ENCODE measurements around the gene FMNL1.
A peak's percentile ranks its signal among the peaks of the same experiment; 100 is the strongest.

The FMNL1 gene

DNA sequence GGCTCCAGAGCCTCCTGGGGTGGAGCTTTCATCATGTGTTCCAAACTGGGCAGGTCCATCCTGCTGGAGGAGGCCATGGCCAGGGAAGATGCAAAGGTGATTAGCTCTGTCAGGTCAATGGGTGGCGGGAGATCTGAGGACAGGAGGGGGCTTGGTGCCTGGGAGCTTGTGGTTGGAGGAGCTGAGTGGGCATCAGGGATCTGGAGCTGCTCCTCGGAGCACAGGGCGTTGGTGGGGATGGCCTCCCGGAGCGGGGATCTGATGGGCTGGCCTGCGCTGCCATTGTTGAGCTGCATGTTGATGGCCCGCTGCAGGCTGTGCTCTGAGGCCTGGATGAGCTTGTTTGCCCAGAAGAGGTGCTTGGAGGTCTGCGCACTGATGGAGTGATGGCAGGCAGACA is 33.7 kb downstream of the FMNL1 start:
- Histone ChIP-seq H3K36me3 (ENCODE audit: insufficient read depth, low read length) (no peaks in the 10 kb centered on the region), H3K9me3 (ENCODE audit: control insufficient read depth, insufficient read depth, low read length) (no peaks in the 10 kb centered on the region), H3K4me1 (ENCODE audit: insufficient read depth, low read length) (peaks cover 5% of the 10 kb centered on the region), H3K9ac (ENCODE audit: low read depth, low read length) (no peak overlapping the region)

DNA sequence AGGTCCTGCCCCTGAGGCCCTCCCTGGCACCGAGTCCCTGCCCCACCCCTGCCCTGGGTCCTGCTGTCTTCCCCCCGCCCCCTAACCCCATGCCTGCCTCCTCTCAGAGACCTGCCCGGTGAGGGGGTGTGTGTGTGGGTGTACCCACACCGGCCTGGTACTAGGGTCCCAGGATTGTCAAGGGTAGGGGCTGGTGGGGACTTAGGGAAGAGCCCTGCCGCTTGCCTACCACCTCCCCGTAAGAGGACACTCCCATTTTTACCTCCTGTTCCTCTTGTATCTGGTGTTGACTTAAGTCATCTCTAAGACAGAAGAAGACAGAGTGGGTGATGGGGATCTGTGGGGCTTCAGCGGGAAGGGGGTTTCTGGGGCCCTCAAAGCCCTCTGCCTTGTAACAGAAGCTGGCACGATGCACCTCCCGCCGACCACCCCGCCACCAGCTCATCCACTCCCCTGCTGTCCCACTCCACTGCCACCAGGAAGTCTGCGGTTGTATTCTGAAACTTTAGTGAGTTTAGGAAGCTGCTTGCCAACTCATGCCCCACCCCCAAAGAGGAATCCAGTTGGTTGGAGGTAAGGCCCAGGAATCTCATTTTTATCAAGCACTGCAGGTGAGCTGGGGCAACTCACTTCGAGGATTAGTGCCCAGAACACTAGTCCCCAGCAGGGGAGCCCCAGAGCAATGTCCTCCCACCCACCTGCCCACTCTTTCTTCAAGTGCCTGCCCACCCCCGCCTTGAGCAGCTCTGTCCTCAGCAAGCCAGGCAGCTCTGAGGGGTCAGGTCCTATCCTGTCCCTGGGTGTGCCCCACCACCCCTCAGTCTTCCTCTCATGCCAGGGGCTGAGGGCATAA is 34.7 kb downstream of the FMNL1 start:
- Histone ChIP-seq H3K36me3 (ENCODE audit: insufficient read depth, low read length) (no peaks in the 10 kb centered on the region), H3K9ac (ENCODE audit: low read depth, low read length) (no peak overlapping the region; the same call in 1 of the 2 replicates), H3K9me3 (ENCODE audit: control insufficient read depth, insufficient read depth, low read length) (no peaks in the 10 kb centered on the region), H3K4me1 (ENCODE audit: insufficient read depth, low read length) (peaks cover 7% of the 10 kb centered on the region)

- peaks cover 8% of the 10 kb centered on the region for H3K4me1 ChIP-seq (ENCODE audit: insufficient read depth, low read length)
Measured at GRCh38 chr17:45257115-45257514, 35.4 kb downstream of the FMNL1 start.

GRCh38 chr17:45258981-45259380 is 37.3 kb downstream of the FMNL1 start:
- H3K9me3 ChIP-seq (ENCODE audit: control insufficient read depth, insufficient read depth, low read length): no peaks in the 10 kb centered on the region
- peaks cover 18% of the 10 kb centered on the region for H3K4me1 ChIP-seq (ENCODE audit: insufficient read depth, low read length)
- no peaks in the 10 kb centered on the region; the same call in 1 of the 2 replicates for H3K36me3 ChIP-seq (ENCODE audit: insufficient read depth, low read length)
- H3K9ac ChIP-seq (ENCODE audit: low read depth, low read length): no peak overlapping the region

More at GRCh38 chr17:45257115-45257514, 35.4 kb downstream of the FMNL1 start:
- Histone ChIP-seq H3K36me3 (ENCODE audit: insufficient read depth, low read length) (no peaks in the 10 kb centered on the region), H3K9ac (ENCODE audit: low read depth, low read length) (no peak overlapping the region; the same call in 1 of the 2 replicates), H3K9me3 (ENCODE audit: control insufficient read depth, insufficient read depth, low read length) (no peaks in the 10 kb centered on the region)

DNA sequence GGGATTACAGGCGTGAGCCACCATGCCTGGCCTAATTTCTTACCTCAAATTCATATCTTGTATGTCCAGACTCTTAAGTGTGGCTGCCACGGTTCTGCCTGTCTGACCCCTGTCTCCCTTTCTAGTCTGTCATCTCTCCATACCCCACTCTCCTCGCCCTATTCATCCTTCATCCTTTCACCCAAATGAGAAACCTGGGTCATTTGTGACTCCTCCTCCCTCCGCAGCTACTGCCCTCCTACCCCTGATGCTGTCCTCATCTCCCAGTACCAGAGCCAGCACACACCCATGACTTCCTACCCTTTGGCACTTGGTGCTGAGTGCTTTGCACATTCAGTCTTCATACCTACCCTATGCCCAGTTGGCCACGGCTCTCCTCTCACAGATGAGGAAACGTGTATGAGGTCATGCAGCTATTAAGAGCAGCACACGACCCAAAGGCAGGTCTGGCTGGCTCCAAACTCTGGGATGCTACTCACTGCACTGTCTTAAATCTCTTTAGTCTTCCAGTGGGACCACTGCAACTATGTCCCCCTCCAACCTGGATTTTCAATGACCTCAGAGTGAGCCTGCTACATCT is 38.6 kb downstream of the FMNL1 start:
- Histone ChIP-seq H3K9me3 (ENCODE audit: control insufficient read depth, insufficient read depth, low read length) (no peaks in the 10 kb centered on the region), H3K36me3 (ENCODE audit: insufficient read depth, low read length) (no peaks in the 10 kb centered on the region; the same call in 1 of the 2 replicates), H3K4me1 (ENCODE audit: insufficient read depth, low read length) (peaks cover 18% of the 10 kb centered on the region), H3K9ac (ENCODE audit: low read depth, low read length) (no peak overlapping the region)

DNA sequence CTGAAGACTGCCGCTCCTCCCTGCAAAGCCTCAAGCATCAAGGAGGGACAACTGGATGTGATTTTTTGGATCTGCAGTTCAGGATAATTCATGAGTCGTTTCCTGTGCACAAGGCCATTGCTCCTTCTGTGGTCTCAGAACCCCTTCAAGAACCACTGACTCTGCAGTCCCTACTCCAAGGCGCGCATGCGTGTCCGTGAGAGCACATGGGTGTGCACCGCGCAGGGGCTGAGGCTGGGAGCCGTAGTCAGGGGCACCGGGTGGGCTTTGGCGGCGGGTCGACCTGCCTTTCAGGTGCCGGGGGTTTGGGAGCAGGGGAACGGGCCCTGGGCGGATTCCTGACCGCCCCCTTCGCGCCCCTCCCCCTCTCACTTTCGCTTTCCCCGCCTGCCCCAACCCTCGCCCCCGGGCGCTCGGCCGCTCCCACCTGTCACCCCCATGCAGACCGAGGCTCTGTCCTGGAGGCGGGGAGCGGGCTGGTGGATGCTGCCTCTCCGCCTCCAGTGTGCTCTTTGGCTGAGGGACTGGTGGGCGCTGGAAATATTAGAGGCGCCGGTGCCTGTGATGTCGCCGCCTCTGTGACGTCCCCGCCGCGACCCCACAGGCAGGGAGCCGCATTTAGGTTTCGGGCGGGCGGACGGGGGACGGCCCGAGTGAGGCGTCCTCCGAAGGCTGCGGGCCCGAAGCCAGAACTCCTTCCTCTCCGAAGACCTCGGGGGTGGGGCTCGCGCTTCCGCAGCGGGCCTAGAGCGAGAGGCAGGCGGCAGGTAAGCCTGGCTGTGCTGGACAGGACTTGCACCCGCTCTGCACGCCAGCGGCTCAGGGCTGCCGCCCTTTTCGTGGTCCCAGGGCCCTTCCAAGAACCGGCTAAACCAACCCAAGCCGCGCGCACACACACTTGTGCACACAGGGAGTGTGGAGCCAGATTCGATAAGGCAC is 40.2 kb downstream of the FMNL1 start, which contains the start of gene SPATA32:
TSS of gene SPATA32 (minus strand) at position 518 of the 939 bp plus-strand sequence. CDS start at position 440, 78 bp downstream.
- Histone ChIP-seq H3K4me1 (ENCODE audit: insufficient read depth, low read length) (peaks cover 13% of the 10 kb centered on the region; the same call in 1 of the 2 replicates), H3K9me3 (ENCODE audit: control insufficient read depth, insufficient read depth, low read length) (no peaks in the 10 kb centered on the region), H3K9ac (ENCODE audit: low read depth, low read length) (peak within 1 kb of the TSS; percentile 46), H3K36me3 (ENCODE audit: insufficient read depth, low read length) (peaks cover 8% of the 10 kb centered on the region; the same call in 1 of the 2 replicates)

GRCh38 chr17:45262516-45263476 is 41.1 kb downstream of the FMNL1 start:
- Histone ChIP-seq H3K4me1 (ENCODE audit: insufficient read depth, low read length) (peaks cover 13% of the 10 kb centered on the region; the same call in 1 of the 2 replicates), H3K9ac (ENCODE audit: low read depth, low read length) (peak overlapping the region; percentile 46), H3K9me3 (ENCODE audit: control insufficient read depth, insufficient read depth, low read length) (no peaks in the 10 kb centered on the region), H3K36me3 (ENCODE audit: insufficient read depth, low read length) (peaks cover 9% of the 10 kb centered on the region)

DNA sequence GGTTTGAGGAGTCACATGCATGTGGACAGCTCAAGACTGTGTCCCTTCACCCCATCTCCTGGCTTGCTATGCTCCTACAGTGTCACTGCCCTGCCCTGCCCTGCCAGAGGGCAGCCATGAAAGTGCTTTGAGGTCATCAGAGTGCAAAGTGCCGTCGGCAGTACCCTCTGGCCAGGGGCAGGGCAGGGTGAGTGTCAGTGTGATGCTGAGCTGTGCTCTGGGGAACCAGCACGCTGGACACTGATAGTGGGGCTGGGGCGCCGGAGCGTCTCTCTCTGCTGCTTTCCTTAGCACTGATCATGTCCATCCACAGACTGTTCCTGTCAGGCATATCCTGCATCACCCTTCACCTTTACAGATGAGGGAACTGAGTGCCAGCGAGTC is 41.8 kb downstream of the FMNL1 start:
- Histone ChIP-seq H3K9ac (ENCODE audit: low read depth, low read length) (no peak overlapping the region), H3K36me3 (ENCODE audit: insufficient read depth, low read length) (peaks cover 15% of the 10 kb centered on the region), H3K9me3 (ENCODE audit: control insufficient read depth, insufficient read depth, low read length) (no peaks in the 10 kb centered on the region), H3K4me1 (ENCODE audit: insufficient read depth, low read length) (peaks cover 13% of the 10 kb centered on the region; the same call in 1 of the 2 replicates)

GRCh38 chr17:45264430-45264829 is 42.7 kb downstream of the FMNL1 start:
- H3K9ac ChIP-seq (ENCODE audit: low read depth, low read length): no peak overlapping the region

DNA sequence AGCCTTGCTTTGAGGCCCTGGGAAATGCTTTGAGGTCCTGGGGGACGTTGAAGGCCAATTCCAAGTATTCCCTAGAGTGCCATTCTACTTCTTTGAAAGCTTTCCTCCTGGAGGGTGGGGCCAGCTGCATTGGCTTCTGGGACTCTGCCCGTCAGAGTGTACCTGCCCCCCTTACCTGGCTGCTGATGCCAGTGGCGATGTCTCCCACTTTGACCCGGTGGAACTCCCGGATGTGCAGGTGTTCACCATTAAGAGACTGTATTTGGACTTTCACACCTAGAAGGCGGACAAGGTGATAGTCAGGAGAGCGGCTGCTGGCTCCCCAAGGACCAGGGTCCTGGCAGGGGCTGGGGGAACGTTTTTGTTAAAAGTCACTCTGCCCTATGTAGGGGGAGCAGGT is 43.3 kb downstream of the FMNL1 start:
- H3K36me3 ChIP-seq (ENCODE audit: insufficient read depth, low read length): peaks cover 29% of the 10 kb centered on the region
- peaks cover 13% of the 10 kb centered on the region; the same call in 1 of the 2 replicates for H3K4me1 ChIP-seq (ENCODE audit: insufficient read depth, low read length)

More at GRCh38 chr17:45264430-45264829, 42.7 kb downstream of the FMNL1 start:
- H3K9me3 ChIP-seq (ENCODE audit: control insufficient read depth, insufficient read depth, low read length): no peaks in the 10 kb centered on the region
- peaks cover 13% of the 10 kb centered on the region; the same call in 1 of the 2 replicates for H3K4me1 ChIP-seq (ENCODE audit: insufficient read depth, low read length)
- peaks cover 23% of the 10 kb centered on the region for H3K36me3 ChIP-seq (ENCODE audit: insufficient read depth, low read length)

DNA sequence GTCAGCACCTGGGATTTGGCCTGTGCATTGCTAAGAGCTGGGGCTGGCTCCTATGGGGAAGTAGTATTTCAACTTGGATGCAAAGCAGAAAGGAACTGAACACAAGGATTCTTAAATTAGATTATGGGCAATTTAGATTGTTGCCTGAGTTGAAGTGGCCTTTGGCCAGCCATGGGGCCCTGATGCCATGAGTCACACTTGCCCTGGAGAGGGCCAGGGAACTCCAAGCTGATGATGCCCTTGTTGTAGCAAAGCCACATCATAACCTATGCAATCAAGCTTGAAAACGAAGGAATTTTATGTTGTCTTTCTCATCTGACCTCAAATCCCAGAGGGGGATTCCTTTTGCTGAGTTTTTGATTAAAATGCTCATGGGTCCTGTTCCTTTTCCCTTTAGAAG is 44.1 kb downstream of the FMNL1 start:
- no peak overlapping the region for H3K9ac ChIP-seq (ENCODE audit: low read depth, low read length)
- H3K4me1 ChIP-seq (ENCODE audit: insufficient read depth, low read length): peaks cover 13% of the 10 kb centered on the region; the same call in 1 of the 2 replicates
- H3K36me3 ChIP-seq (ENCODE audit: insufficient read depth, low read length): peaks cover 32% of the 10 kb centered on the region
- no peaks in the 10 kb centered on the region for H3K9me3 ChIP-seq (ENCODE audit: control insufficient read depth, insufficient read depth, low read length)

More for the DNA sequence above, 43.3 kb downstream of the FMNL1 start:
- no peak overlapping the region for H3K9ac ChIP-seq (ENCODE audit: low read depth, low read length)
- H3K9me3 ChIP-seq (ENCODE audit: control insufficient read depth, insufficient read depth, low read length): no peaks in the 10 kb centered on the region

DNA sequence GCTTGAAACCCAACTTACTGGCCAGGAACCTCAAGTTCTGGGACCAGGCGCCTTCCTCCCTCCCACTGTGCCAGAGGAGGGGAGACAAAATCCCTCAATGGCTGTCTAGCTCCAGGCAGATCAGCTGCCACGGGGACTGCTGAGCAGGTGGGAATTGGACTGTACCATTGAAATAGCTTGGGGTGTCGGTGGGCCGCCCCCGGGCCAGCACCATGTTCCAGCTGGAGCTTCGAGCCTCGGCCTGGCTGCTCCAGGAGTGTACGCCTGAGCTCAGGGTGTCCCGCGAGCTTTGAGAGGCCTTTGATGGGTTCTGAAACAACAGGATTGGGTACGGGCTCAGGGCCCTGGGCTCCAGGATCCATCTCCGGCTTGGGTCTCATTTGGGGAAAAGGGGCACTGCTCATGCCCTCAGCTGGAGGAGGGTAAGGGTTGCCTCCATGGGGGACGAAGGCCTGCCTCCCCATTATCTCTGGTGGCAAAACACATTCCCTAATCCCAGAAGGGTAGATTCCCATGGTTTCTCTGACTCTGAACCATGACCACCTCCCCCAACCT is 44.8 kb downstream of the FMNL1 start:
- Histone ChIP-seq H3K9me3 (ENCODE audit: control insufficient read depth, insufficient read depth, low read length) (no peaks in the 10 kb centered on the region), H3K9ac (ENCODE audit: low read depth, low read length) (no peak overlapping the region), H3K36me3 (ENCODE audit: insufficient read depth, low read length) (peaks cover 32% of the 10 kb centered on the region), H3K4me1 (ENCODE audit: insufficient read depth, low read length) (peaks cover 11% of the 10 kb centered on the region; the same call in 1 of the 2 replicates)
